GM12892 (cell line): ENCODE data around the gene RHOT2.
A peak's percentile ranks its signal among the peaks of the same experiment; 100 is the strongest.
"Not testable (repeated sequence)": the region's sequence is repeated elsewhere in the genome, so short reads cannot be mapped to it uniquely, and the experiment has no call there.

Experiments
- DNase-seq: peaks from one replicate; pipeline ENCODE4 v3.0.0; 2011; ENCODE audit not compliant: insufficient read length
- FAIRE-seq: peaks from 2 replicates; lab custom pipeline; 2011; peaks lifted over from hg19 to GRCh38; lab: Jason Lieb, UNC
- POLR2A ChIP-seq: IDR thresholded peaks from 2 replicates; pipeline ENCODE4 v1.6.1; 2011; ENCODE audit warnings: low read depth, low read length, control low read depth
- POLR2AphosphoS5 ChIP-seq: IDR thresholded peaks from 2 replicates; pipeline ENCODE4 v1.6.1; 2011; ENCODE audit warnings: low read depth, low read length, control low read depth
- TAF1 ChIP-seq: IDR thresholded peaks from 2 replicates; pipeline ENCODE4 v1.6.1; 2011; ENCODE audit warnings: low read depth, mild to moderate bottlenecking, control low read depth, low read length, borderline replicate concordance

Gene RHOT2

GRCh38 chr16:706189-707061 is 38.5 kb downstream of the RHOT2 start:
- no peak for DNase-seq
- TF ChIP-seq TAF1 = no peak
- no peak for FAIRE-seq

- no peak for DNase-seq
- TF ChIP-seq POLR2A = no peak
- no peak for TF ChIP-seq TAF1
- TF ChIP-seq POLR2AphosphoS5 = no peak
- FAIRE-seq = no peak
Measured at GRCh38 chr16:707062-707538, 39.2 kb downstream of the RHOT2 start.

GRCh38 chr16:708019-708418 is 40.1 kb downstream of the RHOT2 start:
- DNase-seq (no peak), FAIRE-seq (no peak)
- TF ChIP-seq POLR2AphosphoS5 (no peak), POLR2A (no peak), TAF1 (no peak)

- no peak for FAIRE-seq
- TF ChIP-seq TAF1 = no peak
- no peak for DNase-seq
Measured at GRCh38 chr16:708959-709358, 41.0 kb downstream of the RHOT2 start.

- no peak for DNase-seq
- no peak for FAIRE-seq
- TF ChIP-seq POLR2A = no peak
- TF ChIP-seq POLR2AphosphoS5 = no peak
- no peak for TF ChIP-seq TAF1
Measured at GRCh38 chr16:709566-710499, 41.9 kb downstream of the RHOT2 start.

GRCh38 chr16:710500-711075 is 42.7 kb downstream of the RHOT2 start:
- FAIRE-seq (no peak), DNase-seq (no peak)
- TF ChIP-seq TAF1 (no peak), POLR2AphosphoS5 (no peak), POLR2A (no peak)

- FAIRE-seq = no peak
- TF ChIP-seq TAF1 (no peak), POLR2A (no peak)
- DNase-seq = no peak
Measured at GRCh38 chr16:711084-711483, 43.2 kb downstream of the RHOT2 start.

GRCh38 chr16:711548-712320 is 43.8 kb downstream of the RHOT2 start:
- peak; percentile 90 for FAIRE-seq
- peak; percentile 98 for DNase-seq

GRCh38 chr16:712740-713250 is 44.9 kb downstream of the RHOT2 start:
- not testable (repeated sequence) for DNase-seq, FAIRE-seq

More at GRCh38 chr16:711548-712320, 43.8 kb downstream of the RHOT2 start:
- no peak for TF ChIP-seq TAF1
- TF ChIP-seq POLR2AphosphoS5 = no peak
- TF ChIP-seq POLR2A = no peak

- no peak for DNase-seq
- no peak for FAIRE-seq
Measured at GRCh38 chr16:714079-714478, 46.1 kb downstream of the RHOT2 start.

More at GRCh38 chr16:714079-714478, 46.1 kb downstream of the RHOT2 start:
- no peak for TF ChIP-seq POLR2AphosphoS5
- TF ChIP-seq TAF1 = no peak
- no peak for TF ChIP-seq POLR2A
